Measurements from ENCODE around the gene RADIL. TPM values are rescaled to one million over a fixed set of nuclear protein-coding genes. Genes with fewer than 3 reads are reported as not detected.
A peak's percentile ranks its signal among the peaks of the same experiment; 100 is the strongest.

RADIL gene
- total and polyA plus RNA-seq, 2 donors (not counting 1 experiment from before 2014, with no cell fraction given), result not detected

DNA sequence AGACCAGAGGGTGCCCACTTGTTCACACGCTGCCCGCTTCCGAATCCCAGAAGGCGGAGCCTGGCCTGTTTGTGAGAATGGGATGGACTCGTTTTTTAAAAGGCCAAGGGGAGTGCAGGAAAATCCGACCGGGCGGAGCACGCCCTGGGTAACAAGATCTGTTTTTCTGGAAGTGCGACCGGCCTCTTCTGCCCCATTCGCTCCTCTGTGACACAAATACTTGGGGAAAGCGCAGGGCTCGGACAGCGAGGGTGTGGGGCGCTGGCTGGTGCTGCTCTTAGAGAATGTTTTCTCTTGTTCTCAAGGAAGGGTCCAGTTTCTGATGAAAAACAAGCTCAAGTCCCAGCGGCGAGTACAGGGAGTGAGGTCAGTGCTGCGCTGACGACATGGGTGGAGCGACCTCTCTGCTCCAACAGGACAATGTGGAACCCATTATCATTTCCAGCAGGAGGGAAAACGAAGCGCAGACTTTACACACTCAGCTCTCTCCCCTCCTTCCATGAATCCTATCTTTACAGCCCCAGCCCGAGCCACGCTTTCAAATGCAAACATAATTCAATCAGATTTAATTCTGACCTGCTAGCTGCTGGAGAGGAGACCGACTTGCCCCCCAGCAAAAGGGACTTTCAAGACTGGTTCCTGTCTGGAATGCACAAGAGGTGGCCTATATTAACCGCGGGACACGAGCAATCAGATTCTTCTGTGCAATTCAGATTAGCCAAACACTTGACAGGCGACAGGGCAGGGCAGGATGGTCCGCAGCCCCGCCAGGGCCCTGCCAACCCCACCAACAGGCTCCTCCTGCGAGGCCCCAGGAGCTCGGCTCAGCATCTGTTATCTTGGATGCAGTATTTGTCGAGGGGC lies 1.1 kb downstream of the RADIL start:
- H3K4me3 Mint-ChIP-seq, result peak overlapping the region; percentile 70
- POLR2A ChIA-PET, result no interaction called here
- H4K20me1 ChIP-seq (ENCODE audit: control insufficient read depth, insufficient read depth, low read length, poor library complexity, severe bottlenecking), result no peaks in the 10 kb centered on the region
- TF ChIP-seq CTCF (IDR thresholded peaks at IDR 0.05) (no peak), EZH2 (IDR thresholded peaks at IDR 0.05; ENCODE audit: borderline replicate concordance, insufficient read depth, low read depth, low read length, poor library complexity, severe bottlenecking) (no peak)
- peak overlapping the region; percentile 77 for H3K4me2 ChIP-seq (replicated peaks; ENCODE audit: low read depth, low read length, poor library complexity, severe bottlenecking)
- intact Hi-C loops (cut with micrococcal nuclease), result no loop called here
- no peak overlapping the region for H3K9ac ChIP-seq (ENCODE audit: low read length)
- WGBS (ENCODE audit: insufficient coverage), result 11% methylated on average over 26 of the region's 35 CpGs
- ATAC-seq (ENCODE audit: low read depth) (no peak), DNase-seq (no peak)
- H3K27ac ChIP-seq (ENCODE audit: low read length in 2 of 2), result no peak overlapping the region
- H3K9me3 ChIP-seq (ENCODE audit: control extremely low read depth in 1 of 3, control insufficient read depth in 2 of 3, insufficient read depth in 1 of 3, low read length in 2 of 3), result peaks cover 0 to 8% (median 0%) of the 10 kb centered on the region in 3 donors
- peaks cover 3 to 17% of the 10 kb centered on the region in 2 donors for H3K4me1 ChIP-seq (ENCODE audit: control insufficient read depth in 2 of 2, insufficient read depth in 2 of 2, low read length in 2 of 2)
- H2AFZ ChIP-seq (ENCODE audit: insufficient read depth, low read depth, low read length, poor library complexity, severe bottlenecking), result peak overlapping the region; percentile 56
- H3K36me3 ChIP-seq (replicated peaks in 1 of 2; ENCODE audit: control extremely low read depth in 1 of 2, control insufficient read depth in 1 of 2, extremely low read depth in 1 of 2, insufficient read depth in 2 of 2, low read length in 1 of 2), result no peaks in the 10 kb centered on the region
- H3K9me3 Mint-ChIP-seq (ENCODE audit: insufficient read depth), result no peaks in the 10 kb centered on the region
- peaks cover 0 to 31% (median 12%) of the 10 kb centered on the region in 4 experiments for H3K27me3 ChIP-seq (replicated peaks in 1 of 4; ENCODE audit: control extremely low read depth in 1 of 4, control insufficient read depth in 3 of 4, insufficient read depth in 4 of 4, low read length in 3 of 4)
- CTCF ChIA-PET, result no interaction called here
- peaks cover 42% of the 10 kb centered on the region for H3K27me3 Mint-ChIP-seq
- H3K4me3 ChIP-seq (ENCODE audit: control extremely low read depth in 1 of 5, extremely low read depth in 1 of 5, insufficient read depth in 1 of 5, low read depth in 2 of 5, low read length in 4 of 5), result no peak overlapping the region
- no peaks in the 10 kb centered on the region for H3K79me2 ChIP-seq (ENCODE audit: control insufficient read depth, insufficient read depth, low read length)
- H3K4me1 Mint-ChIP-seq, result peaks cover 13% of the 10 kb centered on the region
- H3K27ac Mint-ChIP-seq, result no peak overlapping the region

- H3K27me3 ChIP-seq (replicated peaks in 1 of 4; ENCODE audit: control extremely low read depth in 1 of 4, control insufficient read depth in 3 of 4, insufficient read depth in 4 of 4, low read length in 3 of 4), result peaks cover 0 to 31% (median 9%) of the 10 kb centered on the region in 4 experiments
Measured at GRCh38 chr7:4880218-4880617, 3.3 kb downstream of the RADIL start.

More at GRCh38 chr7:4880218-4880617, 3.3 kb downstream of the RADIL start:
- Histone ChIP-seq H3K4me3 (ENCODE audit: control extremely low read depth in 1 of 5, extremely low read depth in 1 of 5, insufficient read depth in 1 of 5, low read depth in 2 of 5, low read length in 4 of 5) (no peak overlapping the region), H3K27ac (ENCODE audit: low read length in 2 of 2) (no peak overlapping the region), H3K79me2 (ENCODE audit: control insufficient read depth, insufficient read depth, low read length) (no peaks in the 10 kb centered on the region), H2AFZ (ENCODE audit: insufficient read depth, low read depth, low read length, poor library complexity, severe bottlenecking) (no peak overlapping the region), H3K9me3 (ENCODE audit: control extremely low read depth in 1 of 3, control insufficient read depth in 2 of 3, insufficient read depth in 1 of 3, low read length in 2 of 3) (peaks cover 0 to 8% (median 0%) of the 10 kb centered on the region in 3 donors), H3K4me1 (ENCODE audit: control insufficient read depth in 2 of 2, insufficient read depth in 2 of 2, low read length in 2 of 2) (peaks cover 3 to 17% of the 10 kb centered on the region in 2 donors), H3K4me2 (replicated peaks; ENCODE audit: low read depth, low read length, poor library complexity, severe bottlenecking) (no peak overlapping the region), H4K20me1 (ENCODE audit: control insufficient read depth, insufficient read depth, low read length, poor library complexity, severe bottlenecking) (no peaks in the 10 kb centered on the region), H3K9ac (ENCODE audit: low read length) (no peak overlapping the region), H3K36me3 (replicated peaks in 1 of 2; ENCODE audit: control extremely low read depth in 1 of 2, control insufficient read depth in 1 of 2, extremely low read depth in 1 of 2, insufficient read depth in 2 of 2, low read length in 1 of 2) (no peaks in the 10 kb centered on the region)
- ATAC-seq (ENCODE audit: low read depth) (no peak), DNase-seq (no peak)
- Mint-ChIP-seq H3K4me1 (peaks cover 13% of the 10 kb centered on the region), H3K27ac (no peak overlapping the region), H3K4me3 (no peak overlapping the region), H3K27me3 (peaks cover 30% of the 10 kb centered on the region), H3K9me3 (ENCODE audit: insufficient read depth) (no peaks in the 10 kb centered on the region)
- 83% methylated on average over 9 of the region's 10 CpGs for WGBS (ENCODE audit: insufficient coverage)
- CTCF ChIA-PET, result no interaction called here
- intact Hi-C loops (cut with micrococcal nuclease), result no loop called here
- no peak for TF ChIP-seq EZH2 (IDR thresholded peaks at IDR 0.05; ENCODE audit: borderline replicate concordance, insufficient read depth, low read depth, low read length, poor library complexity, severe bottlenecking)
- TF ChIP-seq CTCF (IDR thresholded peaks at IDR 0.05), result no peak
- POLR2A ChIA-PET, result no interaction called here
